Keratinocyte (primary cell): ENCODE results near the gene PLAA. TPM values are rescaled to one million over a fixed set of nuclear protein-coding genes. Genes with fewer than 3 reads are reported as not detected.

Experiments
- DNase-seq: peaks from one replicate; pipeline ENCODE4 v3.0.0-alpha.2; 2011; ENCODE audit warnings: low read depth, missing footprints, low spot score
- FAIRE-seq: peaks from 2 replicates; lab custom pipeline; 2011; peaks lifted over from hg19 to GRCh38; lab: Jason Lieb, UNC
- H2AFZ ChIP-seq: 2 replicates; pipeline ENCODE4 v1.6.0; 2012; ENCODE audit warnings: low read length, control low read depth, inconsistent platforms; ENCODE audit not compliant: control insufficient read depth
- H3K27ac ChIP-seq: 2 replicates; pipeline ENCODE4 v1.5.1; 2011; ENCODE audit warnings: low read length; ENCODE audit not compliant: control insufficient read depth, insufficient read depth
- H3K27me3 ChIP-seq: 3 replicates; pipeline ENCODE4 v1.6.0; 2011; ENCODE audit warnings: low read length; ENCODE audit not compliant: control insufficient read depth, insufficient read depth; ENCODE audit errors: extremely low read depth
- H3K36me3 ChIP-seq, 2 experiments: 2 replicates in 1 of 2; 3 replicates in 1 of 2; pipeline ENCODE4 v1.5.1; 2011; ENCODE audit warnings: low read length in 2 of 2, mild to moderate bottlenecking in 1 of 2; ENCODE audit not compliant: control insufficient read depth in 2 of 2, insufficient read depth in 2 of 2; ENCODE audit errors: extremely low read depth in 1 of 2
- H3K4me1 ChIP-seq: 3 replicates; pipeline ENCODE4 v1.5.1; 2011; ENCODE audit warnings: low read length; ENCODE audit not compliant: control insufficient read depth, insufficient read depth; ENCODE audit errors: extremely low read depth
- H3K4me2 ChIP-seq: 3 replicates; pipeline ENCODE4 v1.6.0; 2011; ENCODE audit warnings: low read depth, low read length; ENCODE audit not compliant: control insufficient read depth, insufficient read depth; ENCODE audit errors: extremely low read depth
- H3K4me3 ChIP-seq, 3 experiments: fragments of 200-600 bp in 1 of 3; sonication (generic) in 1 of 3; 2 replicates in 2 of 3; 3 replicates in 1 of 3; pipeline ENCODE4 v1.5.1; 2011 to 2016; ENCODE audit warnings: low read length in 3 of 3, mild to moderate bottlenecking in 3 of 3, control low read depth in 2 of 3, inconsistent platforms in 1 of 3, low read depth in 1 of 3, mixed read lengths in 1 of 3, mixed run types in 1 of 3, moderate library complexity in 1 of 3; ENCODE audit not compliant: control insufficient read depth in 2 of 3, insufficient read depth in 2 of 3; ENCODE audit errors: extremely low read depth in 1 of 3
- H3K79me2 ChIP-seq: 2 replicates; pipeline ENCODE4 v1.6.0; 2012; ENCODE audit warnings: low read length; ENCODE audit not compliant: control insufficient read depth, insufficient read depth
- H3K9ac ChIP-seq: 3 replicates; pipeline ENCODE4 v1.6.0; 2011; ENCODE audit warnings: low read length; ENCODE audit not compliant: control insufficient read depth, insufficient read depth; ENCODE audit errors: extremely low read depth
- H3K9me1 ChIP-seq: 3 replicates; pipeline ENCODE4 v1.6.0; 2011; ENCODE audit warnings: low read length; ENCODE audit not compliant: control insufficient read depth, insufficient read depth; ENCODE audit errors: extremely low read depth
- H3K9me3 ChIP-seq: 2 replicates; pipeline ENCODE4 v1.5.1; 2012; ENCODE audit warnings: low read depth, low read length; ENCODE audit not compliant: control insufficient read depth
- H4K20me1 ChIP-seq: 3 replicates; pipeline ENCODE4 v1.6.0; 2011; ENCODE audit warnings: low read length; ENCODE audit not compliant: control insufficient read depth, insufficient read depth; ENCODE audit errors: extremely low read depth
- CTCF ChIP-seq, 3 experiments: IDR thresholded peaks in 1 of 3; conservative IDR thresholded peaks in 1 of 3; optimal IDR thresholded peaks in 1 of 3; 2 replicates in 2 of 3; 3 replicates in 1 of 3; pipeline versions ENCODE3 to v1.5.1; 2011; ENCODE audit warnings: low read length in 3 of 3, mild to moderate bottlenecking in 3 of 3, moderate library complexity in 2 of 3, control low read depth in 1 of 3, inconsistent platforms in 1 of 3; ENCODE audit not compliant: insufficient read depth in 2 of 3; ENCODE audit errors: extremely low read depth in 1 of 3
- EZH2 ChIP-seq: IDR thresholded peaks from one replicate; pipeline ENCODE4 v1.6.1; 2012; ENCODE audit warnings: inconsistent platforms, mild to moderate bottlenecking, low read length, moderate library complexity
- dilution Hi-C: fragments of 300-500 bp; cut with MboI; formaldehyde crosslinking; loops from one replicate; pipeline ENCODE4 v1.7.0; 2020; ENCODE audit warnings: low sequenced_read_pairs; ENCODE audit not compliant: extremely low pct_ligation_motif_present
- polyA plus RNA-seq, 5 experiments: library from polyadenylated mRNA; depleted of rRNA in 3 of 5; stranded (reverse) in 3 of 5; stranded (forward) in 1 of 5; unstranded in 1 of 5; fragments of >200 nt; gene quantifications; 1 replicate in 1 of 5; 2 replicates in 3 of 5; 3 replicates in 1 of 5; pipeline versions ENCODE4 v1.2.1 to v1.2.3, GENCODE V29; 2011 to 2012; ENCODE audit warnings: missing spikeins in 2 of 5, low read depth in 1 of 5, low replicate concordance in 1 of 5

Gene PLAA
- polyA plus RNA-seq, 1 donor (not counting 4 experiments of a cell fraction or from before 2014, with no cell fraction given): 30.3 TPM

- peaks cover 41% of the 10 kb centered on the region for H3K79me2 ChIP-seq
Observed at GRCh38 chr9:26888271-26888670, 58.8 kb downstream of the PLAA start.

DNA sequence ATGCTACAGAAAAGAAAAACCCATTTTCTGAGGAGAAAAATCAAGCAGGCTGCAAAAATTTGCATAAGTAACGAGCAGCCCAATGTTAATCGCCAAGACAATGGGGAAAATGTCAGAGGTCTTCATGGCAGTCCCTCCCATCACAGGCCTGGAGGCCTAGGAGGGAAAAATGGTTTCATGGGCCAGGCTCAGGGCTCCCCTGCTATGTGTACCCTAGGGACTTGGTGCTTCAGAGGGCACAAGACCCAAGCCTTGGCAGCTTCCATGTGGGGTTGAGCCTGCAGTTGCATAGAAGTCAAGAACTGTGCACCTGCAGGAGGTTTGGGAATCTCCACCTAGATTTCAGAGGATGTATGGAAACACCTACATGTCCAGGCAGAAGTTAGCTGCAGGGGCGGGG is 64.9 kb downstream of the PLAA start:
- H3K4me2 ChIP-seq: no peak overlapping the region
- no peaks in the 10 kb centered on the region for H3K9me1 ChIP-seq
- dilution Hi-C loops: no loop called here
- no peak overlapping the region for H2AFZ ChIP-seq
- H3K36me3 ChIP-seq: peaks cover 4 to 5% of the 10 kb centered on the region in 2 experiments
- DNase-seq (no peak), FAIRE-seq (no peak)
- H3K4me3 ChIP-seq: no peak overlapping the region
- no peaks in the 10 kb centered on the region for H4K20me1 ChIP-seq
- no peak overlapping the region for H3K9ac ChIP-seq
- no peaks in the 10 kb centered on the region for H3K27me3 ChIP-seq
- H3K79me2 ChIP-seq: peaks cover 1% of the 10 kb centered on the region
- H3K4me1 ChIP-seq: no peaks in the 10 kb centered on the region
- no peak overlapping the region for H3K27ac ChIP-seq
- H3K9me3 ChIP-seq: peaks cover 4% of the 10 kb centered on the region
- TF ChIP-seq CTCF (optimal IDR thresholded peaks at IDR 0.05 in 1 of 3, IDR thresholded peaks at IDR 0.05 in 1 of 3, conservative IDR thresholded peaks at IDR 0.05 in 1 of 3; ENCODE audit: extremely low read depth in 1 of 3, insufficient read depth in 2 of 3, low read length in 3 of 3) (no peak), EZH2 (no peak)

More at GRCh38 chr9:26888271-26888670, 58.8 kb downstream of the PLAA start:
- no peaks in the 10 kb centered on the region for H3K27me3 ChIP-seq
- no peak overlapping the region for H3K4me2 ChIP-seq
- DNase-seq (no peak), FAIRE-seq (no peak)
- dilution Hi-C loops: no loop called here
- no peak overlapping the region for H3K27ac ChIP-seq
- no peaks in the 10 kb centered on the region for H3K36me3 ChIP-seq
- no peak overlapping the region for H2AFZ ChIP-seq
- no peak overlapping the region for H3K4me3 ChIP-seq
- H3K4me1 ChIP-seq: no peaks in the 10 kb centered on the region
- TF ChIP-seq EZH2: no peak
- TF ChIP-seq CTCF (optimal IDR thresholded peaks at IDR 0.05 in 1 of 3, IDR thresholded peaks at IDR 0.05 in 1 of 3, conservative IDR thresholded peaks at IDR 0.05 in 1 of 3; ENCODE audit: extremely low read depth in 1 of 3, insufficient read depth in 2 of 3, low read length in 3 of 3): no peak
- no peak overlapping the region for H3K9ac ChIP-seq
- H3K9me1 ChIP-seq: no peaks in the 10 kb centered on the region
- no peaks in the 10 kb centered on the region for H3K9me3 ChIP-seq
- H4K20me1 ChIP-seq: no peaks in the 10 kb centered on the region
